Hepatocyte (in vitro differentiated cells): ENCODE data around the gene RASL10B.

Experiments used
- CTCF ChIP-seq: fragments of 200-600 bp; sonication (generic); IDR thresholded peaks from 2 replicates; pipeline ENCODE4 v1.5.1; 2016; ENCODE audit warnings: antibody characterized with exemption, mild to moderate bottlenecking; ENCODE audit not compliant: poor library complexity
- EZH2 ChIP-seq: fragments of 200-600 bp; sonication (generic); IDR thresholded peaks from 2 replicates; pipeline ENCODE4 v1.6.1; 2016; ENCODE audit warnings: antibody characterized with exemption, mild to moderate bottlenecking, borderline replicate concordance

DNA sequence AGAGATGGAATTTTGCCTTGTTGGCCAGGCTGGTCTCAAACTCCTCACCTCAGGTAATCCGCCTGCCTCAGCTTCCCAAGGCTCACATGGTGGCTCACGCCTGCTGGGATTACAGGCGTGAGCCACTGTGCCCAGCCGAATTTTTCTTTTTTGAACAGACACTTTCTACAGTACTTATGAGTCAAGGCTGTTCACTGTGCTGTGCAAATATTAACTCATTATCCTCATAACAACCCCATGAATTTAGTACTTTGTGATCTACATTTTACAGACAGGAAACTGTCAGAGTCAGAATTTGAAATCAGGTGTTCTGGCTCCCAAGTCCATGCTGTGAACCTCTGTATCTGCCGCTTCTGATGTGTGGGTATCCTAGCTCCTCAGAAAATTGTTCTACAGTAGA, 25.7 kb upstream of the RASL10B start:
- no peak for TF ChIP-seq CTCF
- no peak for TF ChIP-seq EZH2
